ENCODE measurements around the gene PPP2R5B.

PPP2R5B gene

GRCh38 chr11:64925536-64926436 is 1.3 kb downstream of the PPP2R5B start:
- DNase-seq = no peak

DNA sequence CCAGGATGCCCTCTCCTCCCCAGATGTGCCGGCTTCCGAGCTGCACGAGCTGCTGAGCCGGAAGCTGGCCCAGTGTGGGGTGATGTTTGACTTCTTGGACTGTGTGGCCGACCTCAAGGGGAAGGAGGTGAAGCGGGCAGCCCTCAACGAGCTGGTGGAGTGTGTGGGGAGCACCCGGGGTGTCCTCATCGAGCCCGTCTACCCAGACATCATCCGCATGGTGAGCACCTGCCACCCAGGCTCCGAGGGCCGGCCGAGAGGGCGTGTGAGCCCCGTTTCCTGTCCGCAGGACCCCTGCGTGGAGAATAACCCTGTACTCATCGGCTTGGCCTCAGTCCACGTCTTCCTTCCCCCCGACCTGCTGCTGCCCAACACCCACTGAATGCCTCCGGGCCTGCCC is 2.2 kb downstream of the PPP2R5B start:
- no peak for DNase-seq

GRCh38 chr11:64928957-64929356 is 4.5 kb downstream of the PPP2R5B start:
- no peak for DNase-seq

GRCh38 chr11:64929625-64930024 is 5.1 kb downstream of the PPP2R5B start:
- no peak for DNase-seq

GRCh38 chr11:64930340-64930739 is 5.9 kb downstream of the PPP2R5B start:
- no peak for DNase-seq

DNA sequence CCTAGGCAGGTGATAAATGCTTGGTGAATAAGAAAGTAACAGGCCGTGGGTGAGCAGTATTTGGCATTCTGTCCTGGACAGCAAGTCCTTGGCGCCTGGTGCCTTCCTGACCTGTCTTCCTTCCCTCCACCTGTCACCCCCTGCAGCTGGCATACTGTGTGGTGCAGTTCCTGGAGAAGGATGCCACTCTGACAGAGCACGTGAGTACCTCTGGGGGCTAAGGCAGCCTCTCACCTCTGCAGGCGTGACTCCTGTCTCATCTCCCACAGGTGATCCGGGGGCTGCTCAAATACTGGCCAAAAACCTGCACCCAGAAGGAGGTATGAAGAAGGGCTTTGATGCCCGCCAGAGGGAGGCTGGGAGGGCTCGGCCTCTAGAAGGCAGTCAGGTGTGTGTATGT is 6.8 kb downstream of the PPP2R5B start:
- DNase-seq = no peak

- no peak for DNase-seq
Observed at GRCh38 chr11:64932324-64932723, 7.8 kb downstream of the PPP2R5B start.

GRCh38 chr11:64933213-64933934 is 8.9 kb downstream of the PPP2R5B start:
- DNase-seq = no peak

DNA sequence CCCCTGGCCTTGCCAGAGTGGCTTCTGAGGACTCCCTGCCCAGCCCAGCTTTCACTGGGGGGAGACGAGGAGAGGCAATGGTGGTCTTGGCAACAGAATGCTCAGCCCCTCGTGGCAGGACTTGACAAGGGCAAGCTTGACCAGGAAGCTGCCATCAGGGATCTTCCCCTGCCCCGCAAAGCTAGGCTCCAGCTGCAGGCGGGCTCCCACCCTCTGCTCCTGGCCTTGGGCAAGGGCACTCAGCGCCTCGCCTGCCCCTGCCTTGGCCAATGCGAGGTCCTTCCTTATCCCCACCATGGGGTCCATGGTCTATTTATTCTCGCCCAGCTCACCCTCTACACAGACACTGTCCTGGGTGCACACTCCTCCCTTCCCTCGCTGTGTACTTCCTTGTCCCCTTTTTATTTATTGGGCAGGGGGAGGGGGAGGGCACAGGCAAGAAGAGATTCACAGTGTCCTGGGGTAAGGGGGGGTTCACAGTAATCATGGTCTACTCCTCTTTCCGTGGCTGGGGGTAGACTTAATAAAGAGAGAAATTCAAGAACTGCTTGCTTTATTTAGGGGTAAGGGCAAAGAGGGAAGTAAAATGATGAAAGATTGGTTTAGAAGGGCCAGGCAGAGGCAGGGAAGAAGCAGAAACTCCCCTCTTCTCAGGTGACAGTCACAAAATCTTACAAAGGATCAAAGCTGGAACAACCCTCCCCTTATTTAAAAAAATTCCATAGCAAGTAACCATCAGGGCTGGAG is 9.6 kb downstream of the PPP2R5B start:
- no peak for DNase-seq

GRCh38 chr11:64934682-64935358 is 10.3 kb downstream of the PPP2R5B start:
- DNase-seq = no peak

DNA sequence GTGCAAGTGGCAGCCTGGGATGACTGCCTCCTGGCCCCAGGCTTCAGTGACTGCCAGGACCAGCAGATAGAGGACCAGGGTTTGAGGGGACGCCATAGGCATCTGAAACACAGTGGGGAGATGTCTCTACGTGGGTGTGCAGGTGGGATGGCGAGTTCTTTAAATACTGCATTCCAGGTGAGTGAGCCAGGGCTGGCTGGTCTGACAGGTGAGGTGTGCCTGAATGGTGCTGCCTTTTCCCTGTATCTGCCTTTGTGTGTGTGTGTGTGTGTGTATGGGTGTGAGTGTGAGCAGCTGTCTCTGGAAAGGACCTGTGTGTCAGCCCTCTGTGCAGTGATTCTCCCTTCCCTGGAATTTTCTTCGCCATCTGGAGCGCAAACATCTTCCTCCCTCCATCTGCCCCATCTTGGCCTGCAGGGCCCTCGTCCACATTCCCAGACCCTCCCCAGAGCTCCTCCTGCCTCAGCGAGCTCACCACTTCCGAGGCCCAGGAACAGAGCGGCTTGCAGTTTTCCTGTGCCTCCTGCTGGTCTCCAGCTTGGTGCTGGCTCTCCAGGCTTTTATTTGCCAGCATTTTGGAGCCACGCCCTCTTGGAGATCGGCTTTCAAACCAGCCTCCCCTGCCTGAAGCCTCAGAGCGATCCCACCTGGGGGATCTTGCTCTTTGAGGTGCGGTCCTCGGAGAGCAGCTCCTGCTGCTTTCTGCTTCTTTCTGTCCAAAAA is 11.0 kb downstream of the PPP2R5B start, which contains the start of gene GPHA2:
Gene GPHA2, minus strand, starts transcription at position 535 of the 723 bp plus-strand sequence. Its CDS starts 433 bp downstream, at position 102.
- DNase-seq = no peak

GRCh38 chr11:64936539-64936938 is 12.1 kb downstream of the PPP2R5B start:
- DNase-seq = no peak

DNA sequence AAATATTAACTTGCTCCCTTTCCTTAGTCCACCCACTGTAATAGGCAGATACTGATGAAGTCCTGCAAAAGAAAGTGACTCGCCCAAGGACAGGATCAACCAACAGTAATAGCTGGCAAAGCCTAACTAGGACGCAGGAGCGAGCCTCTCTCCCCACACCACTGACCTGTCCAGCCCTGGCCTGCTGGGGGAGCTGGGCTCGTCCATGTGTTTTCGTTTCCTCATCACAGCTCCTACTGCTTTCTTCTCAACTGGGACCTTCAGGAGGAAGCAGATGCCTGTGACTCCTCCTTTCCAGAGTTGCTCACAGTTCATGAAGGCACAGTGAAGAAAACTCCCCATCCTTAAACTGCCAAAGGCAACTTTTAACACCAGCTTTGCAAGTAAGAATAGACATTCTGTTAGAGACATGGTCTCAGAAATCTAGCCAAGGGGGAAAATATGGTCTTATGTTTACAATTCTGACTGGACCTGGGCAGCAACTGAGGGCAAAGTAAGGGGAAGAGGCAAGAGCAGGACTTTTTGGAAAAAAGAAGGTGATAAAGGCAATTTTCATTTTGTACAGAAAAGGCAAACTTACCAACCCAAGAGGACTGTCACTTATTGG is 22.8 kb downstream of the PPP2R5B start:
- DNase-seq = no peak

GRCh38 chr11:64951529-64951928 is 27.0 kb downstream of the PPP2R5B start:
- DNase-seq = no peak

- no peak for DNase-seq
Observed at GRCh38 chr11:64954201-64954600, 29.7 kb downstream of the PPP2R5B start.

- DNase-seq = no peak
Observed at GRCh38 chr11:64959498-64959897, 35.0 kb downstream of the PPP2R5B start.

- DNase-seq = no peak
Observed at GRCh38 chr11:64960719-64961118, 36.2 kb downstream of the PPP2R5B start.

- no peak for DNase-seq
Observed at GRCh38 chr11:64963072-64963631, 38.7 kb downstream of the PPP2R5B start.

DNA sequence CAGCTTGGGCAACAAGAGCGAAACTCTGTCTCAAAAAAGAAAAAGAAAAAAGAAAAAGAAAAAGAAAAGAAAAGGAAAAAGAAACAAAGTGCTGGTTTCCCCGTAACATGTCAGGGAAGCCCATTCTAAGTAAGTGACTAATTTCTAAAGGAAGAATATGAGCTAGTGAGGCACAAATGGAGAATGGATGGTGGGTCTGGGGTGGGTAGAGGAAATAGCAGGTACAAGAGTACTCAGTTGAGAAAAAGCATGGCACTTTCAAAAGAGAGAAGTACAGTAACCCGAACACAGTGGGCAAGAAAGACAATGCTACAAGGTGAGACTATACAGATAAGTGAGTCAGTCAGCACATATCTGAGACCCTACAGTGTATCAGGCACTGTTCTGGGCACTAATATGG is 42.9 kb downstream of the PPP2R5B start:
- no peak for DNase-seq

GRCh38 chr11:64969209-64969608 is 44.7 kb downstream of the PPP2R5B start:
- no peak for DNase-seq
